Measurements from ENCODE around the gene IRAK1BP1. TPM values are rescaled to one million over a fixed set of nuclear protein-coding genes. Genes with fewer than 3 reads are reported as not detected.

IRAK1BP1 gene
- 2.9 and 4.2 TPM in 2 replicates for total RNA-seq

GRCh38 chr6:78867370-78868040 lies at the start of gene IRAK1BP1:
Gene IRAK1BP1 (plus strand): TSS chr6:78867551. CDS start chr6:78867577, 26 bp downstream.

Other genes with a start within 250 kb of the IRAK1BP1 start
- 18.4 and 29.0 TPM in 2 replicates for gene PHIP, start 210.7 kb downstream of the IRAK1BP1 start, total RNA-seq

All from smooth muscle cell of the pulmonary artery (primary cell).